Natural killer cell (primary cell): ENCODE data around the gene PABPN1L. TPM values are rescaled to one million over a fixed set of nuclear protein-coding genes. Genes with fewer than 3 reads are reported as not detected.

Experiments used
- ATAC-seq, 3 donors: fragments of 150-1000 bp in 2 of 3; fragments of 200-7000 bp in 1 of 3; cut with Tn5 transposase; 1 replicate in 1 of 3; 2 replicates in 2 of 3; pipeline ENCODE4 v1.10.0; 2021; ENCODE audit warnings: mild to moderate bottlenecking in 2 of 3, moderate library complexity in 2 of 3
- DNase-seq, 2 donors: peaks; one replicate each; pipeline versions ENCODE4 v3.0.0 to v3.0.0-alpha.2; 2013 to 2021; ENCODE audit warnings: mixed read lengths in 1 of 2
- H3K27ac ChIP-seq: one replicate; pipeline ENCODE4 v1.5.1; 2013; ENCODE audit warnings: mild to moderate bottlenecking, low read length
- H3K27me3 ChIP-seq: one replicate; pipeline ENCODE4 v1.6.1; 2013; ENCODE audit warnings: low read length; ENCODE audit not compliant: control insufficient read depth, insufficient read depth
- H3K36me3 ChIP-seq: one replicate; pipeline ENCODE4 v1.6.1; 2013; ENCODE audit warnings: low read length; ENCODE audit not compliant: control insufficient read depth, insufficient read depth
- H3K4me1 ChIP-seq: one replicate; pipeline ENCODE4 v1.6.1; 2013; ENCODE audit warnings: low read length; ENCODE audit not compliant: control insufficient read depth, insufficient read depth
- H3K4me3 ChIP-seq: one replicate; pipeline ENCODE4 v1.5.1; 2013; ENCODE audit warnings: low read length
- H3K9me3 ChIP-seq: one replicate; pipeline ENCODE4 v1.6.1; 2013; ENCODE audit warnings: low read length; ENCODE audit not compliant: control insufficient read depth, insufficient read depth
- H3K27ac Mint-ChIP-seq, 2 donors: one replicate each; pipeline ENCODE4 v1.8.0; 2022; ENCODE audit warnings: mild to moderate bottlenecking in 2 of 2, mixed read lengths in 2 of 2, moderate library complexity in 1 of 2
- H3K27me3 Mint-ChIP-seq, 2 donors: one replicate each; pipeline ENCODE4 v1.8.0; 2022; ENCODE audit warnings: low read depth in 2 of 2, mixed read lengths in 2 of 2
- H3K36me3 Mint-ChIP-seq: one replicate; pipeline ENCODE4 v1.8.0; 2022; ENCODE audit warnings: mixed read lengths
- H3K4me1 Mint-ChIP-seq, 2 donors: one replicate each; pipeline ENCODE4 v1.8.0; 2022; ENCODE audit warnings: mixed read lengths in 2 of 2
- H3K4me3 Mint-ChIP-seq: one replicate; pipeline ENCODE4 v1.8.0; 2022; ENCODE audit warnings: mild to moderate bottlenecking, moderate library complexity, mixed read lengths
- H3K9me3 Mint-ChIP-seq, 2 donors: one replicate each; pipeline ENCODE4 v1.8.0; 2022; ENCODE audit warnings: mixed read lengths in 2 of 2
- WGBS: methylation state at CpG from one replicate; pipeline ENCODE4 v1.1.7; 2013; ENCODE audit warnings: missing lambda C conversion rate; ENCODE audit not compliant: insufficient coverage; 5-methylcytosine and 5-hydroxymethylcytosine counted together
- intact Hi-C: fragments of 100-400 bp; cut with micrococcal nuclease; formaldehyde crosslinking; loops from one replicate; pipeline ENCODE4 v1.14.2; 2022
- total RNA-seq, 4 donors: library from RNA; stranded (reverse); fragments of 120-200 nt in 1 of 4; gene quantifications; one replicate each; pipeline versions ENCODE4 v1.2.3 to v1.2.4, GENCODE V29; 2013 to 2022
- TF ChIP-seq, protein P1 (sequence below): fragments of 200-600 bp; IDR thresholded peaks from one replicate; pipeline ENCODE4 v1.8.0; 2022; ENCODE audit warnings: antibody characterized with exemption

PABPN1L gene
- total RNA-seq, 3 donors from 2014 or later (not counting 1 experiment from before 2014, with no cell fraction given): 0.43 TPM; not detected in 2

DNA sequence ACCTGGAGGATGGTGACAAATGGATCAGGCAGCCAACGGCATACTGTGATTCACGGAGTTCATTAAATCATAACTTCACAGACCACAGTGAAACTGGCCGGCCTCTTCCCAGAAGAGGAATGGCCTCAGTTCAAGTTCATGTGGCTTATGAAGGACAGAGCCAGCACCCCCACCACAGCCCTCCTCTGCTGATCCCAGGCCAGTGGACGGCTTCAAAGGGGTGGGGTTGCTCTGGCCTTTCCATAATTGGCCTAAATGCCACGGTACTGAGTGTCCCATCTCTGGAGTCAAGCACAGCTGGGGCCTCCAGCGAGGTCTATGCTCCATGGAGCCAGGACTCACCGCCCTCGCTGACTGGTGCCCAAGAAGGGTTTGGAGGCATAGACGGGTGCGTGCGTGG is 31.1 kb downstream of the PABPN1L start:
- TF ChIP-seq, protein P1, sequence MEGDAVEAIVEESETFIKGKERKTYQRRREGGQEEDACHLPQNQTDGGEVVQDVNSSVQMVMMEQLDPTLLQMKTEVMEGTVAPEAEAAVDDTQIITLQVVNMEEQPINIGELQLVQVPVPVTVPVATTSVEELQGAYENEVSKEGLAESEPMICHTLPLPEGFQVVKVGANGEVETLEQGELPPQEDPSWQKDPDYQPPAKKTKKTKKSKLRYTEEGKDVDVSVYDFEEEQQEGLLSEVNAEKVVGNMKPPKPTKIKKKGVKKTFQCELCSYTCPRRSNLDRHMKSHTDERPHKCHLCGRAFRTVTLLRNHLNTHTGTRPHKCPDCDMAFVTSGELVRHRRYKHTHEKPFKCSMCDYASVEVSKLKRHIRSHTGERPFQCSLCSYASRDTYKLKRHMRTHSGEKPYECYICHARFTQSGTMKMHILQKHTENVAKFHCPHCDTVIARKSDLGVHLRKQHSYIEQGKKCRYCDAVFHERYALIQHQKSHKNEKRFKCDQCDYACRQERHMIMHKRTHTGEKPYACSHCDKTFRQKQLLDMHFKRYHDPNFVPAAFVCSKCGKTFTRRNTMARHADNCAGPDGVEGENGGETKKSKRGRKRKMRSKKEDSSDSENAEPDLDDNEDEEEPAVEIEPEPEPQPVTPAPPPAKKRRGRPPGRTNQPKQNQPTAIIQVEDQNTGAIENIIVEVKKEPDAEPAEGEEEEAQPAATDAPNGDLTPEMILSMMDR: no peak
- intact Hi-C loops: no loop called here
- H3K4me1 ChIP-seq: no peaks in the 10 kb centered on the region
- H3K4me1 Mint-ChIP-seq: no peaks in the 10 kb centered on the region
- H3K27ac Mint-ChIP-seq: no peak overlapping the region
- H3K9me3 Mint-ChIP-seq: no peaks in the 10 kb centered on the region
- 94% methylated on average over 11 of the region's 11 CpGs for WGBS
- ATAC-seq (no peak), DNase-seq (no peak)
- H3K36me3 Mint-ChIP-seq: no peaks in the 10 kb centered on the region
- H3K27me3 Mint-ChIP-seq: no peaks in the 10 kb centered on the region
- H3K36me3 ChIP-seq: peaks cover 17% of the 10 kb centered on the region
- no peak overlapping the region for H3K4me3 Mint-ChIP-seq
- H3K27ac ChIP-seq: no peak overlapping the region
- no peaks in the 10 kb centered on the region for H3K27me3 ChIP-seq
- no peak overlapping the region for H3K4me3 ChIP-seq
- H3K9me3 ChIP-seq: no peaks in the 10 kb centered on the region

GRCh38 chr16:88834670-88835069 is 31.8 kb downstream of the PABPN1L start:
- intact Hi-C loops: no loop called here
- TF ChIP-seq, protein P1: no peak
- H3K27ac Mint-ChIP-seq: no peak overlapping the region
- Histone ChIP-seq H3K36me3 (peaks cover 11% of the 10 kb centered on the region), H3K9me3 (no peaks in the 10 kb centered on the region), H3K27me3 (no peaks in the 10 kb centered on the region), H3K4me1 (no peaks in the 10 kb centered on the region), H3K4me3 (no peak overlapping the region), H3K27ac (no peak overlapping the region)
- DNase-seq (no peak), ATAC-seq (no peak)
- no peaks in the 10 kb centered on the region for H3K4me1 Mint-ChIP-seq
- H3K36me3 Mint-ChIP-seq: no peaks in the 10 kb centered on the region
- no peaks in the 10 kb centered on the region for H3K27me3 Mint-ChIP-seq
- no peak overlapping the region for H3K4me3 Mint-ChIP-seq
- 92% methylated on average over 13 of the region's 13 CpGs for WGBS
- no peaks in the 10 kb centered on the region for H3K9me3 Mint-ChIP-seq

DNA sequence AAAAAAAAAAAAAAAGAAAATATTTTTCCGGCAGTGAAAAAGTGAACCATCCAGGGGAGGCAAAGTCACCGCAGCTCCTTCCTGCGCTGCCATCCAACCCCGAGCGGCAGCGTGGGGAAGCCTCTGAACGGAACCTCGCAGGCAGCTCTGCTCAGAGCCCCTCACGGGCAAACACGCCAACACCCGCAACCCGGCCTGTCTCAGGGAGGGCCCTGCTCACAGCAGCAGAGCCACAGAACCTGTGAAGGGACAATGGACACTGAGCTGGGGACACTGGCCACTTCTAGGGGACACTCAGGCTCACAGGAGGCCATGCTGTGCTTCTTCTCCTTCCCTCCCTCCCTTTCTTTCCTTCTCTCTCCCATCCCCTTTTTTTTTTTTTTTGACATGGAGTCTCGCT is 33.4 kb downstream of the PABPN1L start:
- no peaks in the 10 kb centered on the region for H3K4me1 ChIP-seq
- H3K27ac Mint-ChIP-seq: no peak overlapping the region
- H3K4me3 ChIP-seq: no peak overlapping the region
- H3K27me3 ChIP-seq: no peaks in the 10 kb centered on the region
- H3K9me3 Mint-ChIP-seq: no peaks in the 10 kb centered on the region
- TF ChIP-seq, protein P1: no peak
- H3K27ac ChIP-seq: no peak overlapping the region
- intact Hi-C loops: no loop called here
- H3K27me3 Mint-ChIP-seq: no peaks in the 10 kb centered on the region
- ATAC-seq (no peak), DNase-seq (no peak)
- 97% methylated on average over 13 of the region's 13 CpGs for WGBS
- no peaks in the 10 kb centered on the region for H3K36me3 Mint-ChIP-seq
- H3K9me3 ChIP-seq: no peaks in the 10 kb centered on the region
- no peaks in the 10 kb centered on the region for H3K4me1 Mint-ChIP-seq
- no peak overlapping the region for H3K4me3 Mint-ChIP-seq
- peaks cover 6% of the 10 kb centered on the region for H3K36me3 ChIP-seq

DNA sequence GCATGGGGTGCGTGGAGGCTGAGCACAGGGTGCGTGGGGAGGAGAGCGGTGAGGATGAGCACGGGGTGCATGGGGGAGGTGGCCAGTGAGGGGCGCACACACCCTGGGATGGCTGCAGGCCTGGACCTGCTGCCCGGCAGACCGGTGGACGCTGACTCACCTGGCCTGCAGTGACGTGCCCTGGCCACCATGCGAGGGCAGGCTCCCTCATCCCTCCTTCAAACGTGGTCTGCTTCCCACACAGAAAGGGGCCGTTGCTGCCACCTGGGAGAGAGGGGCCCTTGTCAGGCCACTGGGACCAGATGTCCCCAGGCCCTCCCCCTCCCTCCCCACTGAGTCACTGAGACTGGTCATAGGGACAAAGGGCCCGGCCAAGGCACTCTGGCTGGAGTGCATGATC is 34.6 kb downstream of the PABPN1L start:
- H3K4me3 ChIP-seq: no peak overlapping the region
- Mint-ChIP-seq H3K4me1 (no peaks in the 10 kb centered on the region), H3K36me3 (no peaks in the 10 kb centered on the region), H3K9me3 (no peaks in the 10 kb centered on the region), H3K27ac (no peak overlapping the region), H3K27me3 (no peaks in the 10 kb centered on the region), H3K4me3 (no peak overlapping the region)
- no peaks in the 10 kb centered on the region for H3K4me1 ChIP-seq
- intact Hi-C loops: no loop called here
- 94% methylated on average over 13 of the region's 13 CpGs for WGBS
- H3K27ac ChIP-seq: no peak overlapping the region
- no peak for DNase-seq
- H3K36me3 ChIP-seq: peaks cover 6% of the 10 kb centered on the region
- no peaks in the 10 kb centered on the region for H3K27me3 ChIP-seq
- TF ChIP-seq, protein P1: no peak
- no peak for ATAC-seq
- H3K9me3 ChIP-seq: no peaks in the 10 kb centered on the region
